ENCODE data around the gene SPSB4.

The SPSB4 gene

DNA sequence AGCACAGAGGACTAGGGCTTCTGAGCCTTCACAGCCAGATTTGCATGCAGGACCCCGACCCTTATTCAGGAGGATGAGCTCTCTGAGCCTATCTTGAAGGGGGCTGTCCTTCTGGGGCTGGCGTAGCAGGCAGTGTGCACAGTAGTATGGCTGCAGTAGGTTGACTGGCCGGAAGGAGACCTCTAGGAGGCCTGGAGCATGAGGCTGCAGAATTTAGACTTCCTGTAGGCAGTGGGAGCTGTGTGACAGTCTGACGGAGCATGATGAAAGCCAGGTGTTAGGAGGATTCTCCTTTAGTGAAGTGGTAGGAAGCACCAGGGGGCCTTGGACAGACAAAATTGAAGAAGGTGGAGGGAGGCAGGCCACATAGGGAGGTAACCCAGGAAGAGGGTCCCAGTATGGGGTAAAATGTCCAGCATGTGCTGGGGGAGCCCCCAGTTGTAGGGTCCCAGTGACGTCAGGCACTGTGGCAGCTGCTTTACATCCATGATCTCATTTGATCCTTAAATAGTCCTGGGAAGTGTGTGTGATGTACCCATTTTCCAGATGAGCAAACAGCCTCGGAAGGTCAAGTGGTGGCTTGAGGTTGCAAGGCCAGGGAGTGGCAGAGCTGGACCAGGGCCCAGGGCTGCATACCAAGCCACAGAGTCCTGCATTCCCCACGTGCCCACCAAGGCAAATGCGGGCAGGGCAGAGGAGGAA is 36.1 kb downstream of the SPSB4 start:
- no peak overlapping the region for H3K4me3 ChIP-seq (ENCODE audit: low read depth, low read length)
- TF ChIP-seq, protein P1, sequence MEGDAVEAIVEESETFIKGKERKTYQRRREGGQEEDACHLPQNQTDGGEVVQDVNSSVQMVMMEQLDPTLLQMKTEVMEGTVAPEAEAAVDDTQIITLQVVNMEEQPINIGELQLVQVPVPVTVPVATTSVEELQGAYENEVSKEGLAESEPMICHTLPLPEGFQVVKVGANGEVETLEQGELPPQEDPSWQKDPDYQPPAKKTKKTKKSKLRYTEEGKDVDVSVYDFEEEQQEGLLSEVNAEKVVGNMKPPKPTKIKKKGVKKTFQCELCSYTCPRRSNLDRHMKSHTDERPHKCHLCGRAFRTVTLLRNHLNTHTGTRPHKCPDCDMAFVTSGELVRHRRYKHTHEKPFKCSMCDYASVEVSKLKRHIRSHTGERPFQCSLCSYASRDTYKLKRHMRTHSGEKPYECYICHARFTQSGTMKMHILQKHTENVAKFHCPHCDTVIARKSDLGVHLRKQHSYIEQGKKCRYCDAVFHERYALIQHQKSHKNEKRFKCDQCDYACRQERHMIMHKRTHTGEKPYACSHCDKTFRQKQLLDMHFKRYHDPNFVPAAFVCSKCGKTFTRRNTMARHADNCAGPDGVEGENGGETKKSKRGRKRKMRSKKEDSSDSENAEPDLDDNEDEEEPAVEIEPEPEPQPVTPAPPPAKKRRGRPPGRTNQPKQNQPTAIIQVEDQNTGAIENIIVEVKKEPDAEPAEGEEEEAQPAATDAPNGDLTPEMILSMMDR (IDR thresholded peaks at IDR 0.05; ENCODE audit: borderline replicate concordance, insufficient read depth, low read depth, low read length) = no peak

DNA sequence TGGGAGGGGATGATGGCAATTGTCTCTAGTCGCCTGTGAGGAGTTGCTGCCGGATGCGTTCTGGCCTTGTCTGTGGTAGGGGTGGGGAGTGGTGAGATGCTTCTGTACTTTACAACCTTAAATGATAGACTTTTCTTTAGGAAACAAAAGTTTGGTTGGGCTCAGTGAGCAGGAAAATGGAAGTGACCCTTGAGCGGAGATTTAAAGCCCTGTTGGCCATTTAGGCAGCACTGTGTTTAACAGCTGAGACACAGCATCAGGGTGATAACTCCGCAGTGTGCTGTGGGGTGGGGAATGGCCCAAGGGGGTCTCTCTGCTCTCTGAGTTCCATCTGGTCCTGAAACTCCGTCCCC is 36.6 kb downstream of the SPSB4 start:
- TF ChIP-seq, protein P1 (IDR thresholded peaks at IDR 0.05; ENCODE audit: borderline replicate concordance, insufficient read depth, low read depth, low read length) = no peak
- H3K4me3 ChIP-seq (ENCODE audit: low read depth, low read length) = no peak overlapping the region

DNA sequence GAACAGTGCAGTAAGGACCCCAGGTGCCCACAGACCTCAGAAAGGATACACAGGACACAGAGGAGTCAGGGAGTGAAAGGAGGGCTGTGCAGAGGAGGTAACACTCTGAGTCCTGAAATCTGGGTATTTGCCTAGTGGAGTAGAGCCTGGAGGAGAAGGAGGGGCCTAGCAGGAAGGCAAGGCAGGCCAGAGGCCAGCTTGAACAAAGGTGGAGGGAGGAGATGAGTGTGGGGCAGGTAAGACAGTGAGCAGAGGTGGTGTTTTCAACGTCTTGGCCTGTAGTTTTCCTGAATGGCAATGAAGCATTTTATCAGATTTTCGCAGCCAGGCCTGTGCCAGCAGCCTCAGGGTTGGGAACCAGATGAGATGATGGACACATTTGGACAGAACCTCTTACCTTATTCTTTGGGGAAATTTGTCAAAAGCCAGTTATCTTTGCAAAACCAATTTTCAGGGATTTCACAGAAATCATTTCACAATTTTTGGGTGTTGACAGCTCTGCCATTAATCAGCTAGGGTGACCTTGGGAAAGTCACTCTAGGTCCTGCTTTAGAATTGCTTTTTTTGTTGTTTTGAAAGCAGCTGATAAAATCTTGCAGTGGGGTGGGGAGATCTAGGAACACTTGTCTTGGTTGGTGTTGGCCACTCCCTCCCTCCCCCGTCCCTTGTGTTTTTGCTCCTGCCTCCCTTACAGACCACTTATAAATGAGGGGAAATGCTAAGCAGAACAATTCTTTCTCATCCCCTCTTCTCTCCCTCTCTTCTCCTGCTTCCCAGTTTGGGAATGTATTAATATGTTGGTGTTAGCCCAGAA is 38.4 kb downstream of the SPSB4 start:
- TF ChIP-seq, protein P1 (IDR thresholded peaks at IDR 0.05; ENCODE audit: borderline replicate concordance, insufficient read depth, low read depth, low read length) = no peak
- no peak overlapping the region for H3K4me3 ChIP-seq (ENCODE audit: low read depth, low read length)

GRCh38 chr3:141091426-141091825 is 40.3 kb downstream of the SPSB4 start:
- no peak overlapping the region for H3K4me3 ChIP-seq (ENCODE audit: low read depth, low read length)
- TF ChIP-seq, protein P1 (IDR thresholded peaks at IDR 0.05; ENCODE audit: borderline replicate concordance, insufficient read depth, low read depth, low read length) = no peak

DNA sequence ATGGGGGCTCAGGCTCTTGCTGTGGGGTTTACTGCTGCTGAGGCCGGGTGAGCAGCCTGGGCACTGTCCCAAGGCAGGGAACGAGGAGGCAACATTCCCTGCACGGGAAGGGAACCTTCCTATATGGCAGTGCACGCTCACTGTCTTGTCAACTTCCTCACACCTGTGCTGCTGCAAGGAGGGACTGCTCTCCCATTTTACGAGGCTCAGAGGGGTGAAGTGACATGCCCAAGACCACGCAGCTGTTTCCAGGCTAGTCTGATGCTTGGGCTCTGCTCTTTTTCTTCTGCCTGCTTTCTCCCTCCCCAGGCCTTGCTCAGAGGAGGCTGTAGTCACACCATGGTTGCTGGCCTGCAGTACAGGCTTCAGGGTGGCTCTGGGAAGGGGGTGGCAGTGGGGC is 41.5 kb downstream of the SPSB4 start:
- no peak overlapping the region for H3K4me3 ChIP-seq (ENCODE audit: low read depth, low read length)
- TF ChIP-seq, protein P1 (IDR thresholded peaks at IDR 0.05; ENCODE audit: borderline replicate concordance, insufficient read depth, low read depth, low read length) = no peak

DNA sequence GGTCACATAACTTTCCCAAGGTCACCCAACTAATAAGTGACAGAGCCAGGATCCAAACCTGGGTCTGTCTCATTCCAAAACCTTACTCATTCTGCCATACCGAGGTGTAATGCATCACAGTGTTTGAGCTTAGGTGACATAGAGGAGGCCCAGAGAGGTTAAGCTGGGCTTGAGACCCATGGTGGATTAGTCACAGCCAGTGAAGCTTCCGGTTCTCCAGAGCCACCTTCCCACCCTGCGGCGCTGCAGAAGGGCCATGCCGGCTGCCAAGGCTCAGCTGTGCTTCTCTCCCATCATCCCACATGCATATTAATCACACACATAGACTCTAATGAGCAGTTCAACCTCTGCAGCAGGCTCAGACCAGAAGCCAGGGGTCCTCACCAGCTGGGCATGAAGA is 42.2 kb downstream of the SPSB4 start:
- H3K4me3 ChIP-seq (ENCODE audit: low read depth, low read length) = no peak overlapping the region
- TF ChIP-seq, protein P1 (IDR thresholded peaks at IDR 0.05; ENCODE audit: borderline replicate concordance, insufficient read depth, low read depth, low read length) = no peak

All from GM12875 (cell line).